ENCODE results near the gene SPTSSB. TPM values are rescaled to one million over a fixed set of nuclear protein-coding genes. Genes with fewer than 3 reads are reported as not detected.
A peak's percentile ranks its signal among the peaks of the same experiment; 100 is the strongest.

SPTSSB gene
- total and polyA plus RNA-seq, 2 experiments from 2014 or later = 5.0 to 6.9 TPM

- H3K27ac ChIP-seq = peak overlapping the region; percentile 21
Observed at GRCh38 chr3:161372321-161373260, 1.3 kb upstream of the SPTSSB start.

GRCh38 chr3:161369531-161369930 lies 1.8 kb downstream of the SPTSSB start:
- H3K79me2 ChIP-seq = no peaks in the 10 kb centered on the region
- H4K20me1 ChIP-seq (ENCODE audit: insufficient read depth, poor library complexity, severe bottlenecking) = no peaks in the 10 kb centered on the region
- no peaks in the 10 kb centered on the region for H3K36me3 ChIP-seq (replicated peaks; ENCODE audit: insufficient read depth, low read depth)
- no peaks in the 10 kb centered on the region for H3K9me3 ChIP-seq (ENCODE audit: low read depth)
- no peak overlapping the region for H3K4me3 ChIP-seq
- no peak for DNase-seq (ENCODE audit: low spot score)
- H3K4me2 ChIP-seq = no peak overlapping the region
- H3K9me2 ChIP-seq (replicated peaks; ENCODE audit: insufficient read depth) = no peaks in the 10 kb centered on the region
- H3K27me3 ChIP-seq = peaks cover 6% of the 10 kb centered on the region
- H3K27ac ChIP-seq = no peak overlapping the region
- 49% methylated on average over 3 of the region's 3 CpGs for WGBS (ENCODE audit: low lambda C conversion rate, missing lambda C conversion rate)
- no peak overlapping the region for H2AFZ ChIP-seq
- peaks cover 6% of the 10 kb centered on the region for H3K4me1 ChIP-seq (ENCODE audit: insufficient read depth)
- TF ChIP-seq CTCF (IDR thresholded peaks at IDR 0.05; ENCODE audit: poor library complexity) (no peak), EZH2 (IDR thresholded peaks at IDR 0.05; ENCODE audit: borderline replicate concordance) (no peak), EZH2phosphoT487 (IDR thresholded peaks at IDR 0.05; ENCODE audit: low read depth, severe bottlenecking, unreplicated experiment) (no peak)

More at GRCh38 chr3:161372321-161373260, 1.3 kb upstream of the SPTSSB start:
- Histone ChIP-seq H3K4me2 (peak overlapping the region; percentile 100), H3K9me2 (replicated peaks; ENCODE audit: insufficient read depth) (no peaks in the 10 kb centered on the region), H4K20me1 (ENCODE audit: insufficient read depth, poor library complexity, severe bottlenecking) (no peaks in the 10 kb centered on the region), H3K9me3 (ENCODE audit: low read depth) (no peaks in the 10 kb centered on the region), H3K36me3 (replicated peaks; ENCODE audit: insufficient read depth, low read depth) (no peaks in the 10 kb centered on the region), H3K4me1 (ENCODE audit: insufficient read depth) (peaks cover 6% of the 10 kb centered on the region), H3K4me3 (peak overlapping the region; percentile 67), H2AFZ (peak overlapping the region; percentile 96), H3K79me2 (no peaks in the 10 kb centered on the region), H3K27me3 (peaks cover 7% of the 10 kb centered on the region)
- DNase-seq (ENCODE audit: low spot score) = peak; percentile 42
- WGBS (ENCODE audit: low lambda C conversion rate, missing lambda C conversion rate) = 2% methylated on average over 48 of the region's 55 CpGs
- TF ChIP-seq EZH2phosphoT487 (IDR thresholded peaks at IDR 0.05; ENCODE audit: low read depth, severe bottlenecking, unreplicated experiment) = no peak
- no peak for TF ChIP-seq CTCF (IDR thresholded peaks at IDR 0.05; ENCODE audit: poor library complexity)
- TF ChIP-seq EZH2 (IDR thresholded peaks at IDR 0.05; ENCODE audit: borderline replicate concordance) = no peak

GRCh38 chr3:161366094-161366493 lies 5.2 kb downstream of the SPTSSB start:
- Histone ChIP-seq H3K27me3 (no peaks in the 10 kb centered on the region), H3K4me2 (no peak overlapping the region), H3K4me1 (ENCODE audit: insufficient read depth) (no peaks in the 10 kb centered on the region), H3K4me3 (no peak overlapping the region), H2AFZ (no peak overlapping the region), H3K9me2 (replicated peaks; ENCODE audit: insufficient read depth) (no peaks in the 10 kb centered on the region), H3K27ac (no peak overlapping the region), H3K36me3 (replicated peaks; ENCODE audit: insufficient read depth, low read depth) (no peaks in the 10 kb centered on the region), H3K9me3 (ENCODE audit: low read depth) (no peaks in the 10 kb centered on the region), H3K79me2 (no peaks in the 10 kb centered on the region), H4K20me1 (ENCODE audit: insufficient read depth, poor library complexity, severe bottlenecking) (no peaks in the 10 kb centered on the region)
- TF ChIP-seq EZH2phosphoT487 (IDR thresholded peaks at IDR 0.05; ENCODE audit: low read depth, severe bottlenecking, unreplicated experiment) = no peak
- no peak for TF ChIP-seq CTCF (IDR thresholded peaks at IDR 0.05; ENCODE audit: poor library complexity)
- no peak for TF ChIP-seq EZH2 (IDR thresholded peaks at IDR 0.05; ENCODE audit: borderline replicate concordance)
- WGBS (ENCODE audit: low lambda C conversion rate, missing lambda C conversion rate) = 52% methylated on average over 2 of the region's 2 CpGs
- DNase-seq (ENCODE audit: low spot score) = no peak

All from hepatocyte (in vitro differentiated cells).